HG02571 (cell line): ENCODE data around the gene FAT1.

Experiments
- ATAC-seq: cut with Tn5 transposase; IDR thresholded peaks from one replicate; pipeline ENCODE4 v1.9.1; 2021; ENCODE audit warnings: mild to moderate bottlenecking, moderate library complexity; ENCODE audit not compliant: unreplicated experiment

FAT1 gene

DNA sequence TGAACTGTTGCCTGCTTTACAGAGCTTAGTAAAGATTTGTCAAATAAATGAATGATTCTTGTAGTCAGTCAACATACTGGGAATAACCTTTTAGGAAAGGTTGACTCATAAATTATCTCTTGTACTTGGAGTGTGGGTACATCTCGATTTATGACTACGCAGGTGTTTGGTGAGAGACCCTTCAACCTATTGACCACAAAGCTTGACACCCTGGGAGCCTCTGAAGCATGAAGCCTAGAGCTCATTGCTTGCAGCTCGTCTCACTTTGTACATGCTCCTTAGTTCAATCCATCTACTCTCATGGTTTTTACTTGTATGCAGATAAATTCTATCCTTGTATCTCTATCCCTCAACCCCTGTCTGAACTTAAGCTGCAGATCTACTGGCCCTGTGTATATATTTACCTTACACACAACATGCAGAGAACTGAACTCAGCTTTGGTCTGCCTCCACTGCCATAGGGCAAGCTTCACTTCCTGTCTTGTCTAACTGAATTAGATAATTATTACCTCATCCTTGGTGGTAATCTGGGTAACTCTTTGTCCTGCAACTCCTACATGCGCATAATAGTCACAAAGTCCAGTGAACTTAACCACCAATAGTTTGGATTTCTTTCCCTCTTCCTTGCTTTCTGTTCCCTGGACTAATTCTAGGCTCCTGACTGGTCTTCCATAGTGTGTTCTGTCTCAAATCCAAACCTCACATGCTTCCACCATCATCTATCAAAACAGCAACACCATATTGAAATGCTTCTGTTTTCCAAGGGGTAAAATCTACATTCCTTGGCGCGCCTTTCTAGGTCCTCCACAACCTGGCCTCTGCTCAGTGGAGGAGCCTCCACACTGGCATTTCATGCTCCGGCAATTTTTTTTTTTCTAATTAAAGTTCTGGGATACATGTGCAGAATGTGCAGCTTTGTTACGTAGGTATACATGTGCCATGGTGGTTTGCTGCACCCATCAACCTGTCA, 32.2 kb upstream of the FAT1 start:
- ATAC-seq: no peak

DNA sequence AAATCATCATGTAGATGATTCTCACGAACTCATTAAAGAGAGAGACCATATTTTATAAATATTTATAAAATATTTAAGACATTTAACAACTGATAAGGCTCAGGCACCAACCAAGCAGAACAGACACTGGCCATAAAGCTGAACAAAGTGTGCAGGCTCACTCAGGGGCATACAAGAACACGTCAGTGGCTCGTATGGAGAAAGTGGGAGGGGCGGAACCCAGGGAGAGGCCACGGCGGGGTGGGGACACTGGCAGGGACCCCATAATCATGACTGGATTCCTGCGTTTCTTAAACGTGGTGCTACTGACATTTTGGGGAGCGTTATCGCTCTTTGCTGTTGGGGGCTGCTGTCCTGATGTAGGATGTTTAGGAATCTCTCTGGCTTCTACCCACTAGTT, 31.3 kb upstream of the FAT1 start:
- no peak for ATAC-seq

DNA sequence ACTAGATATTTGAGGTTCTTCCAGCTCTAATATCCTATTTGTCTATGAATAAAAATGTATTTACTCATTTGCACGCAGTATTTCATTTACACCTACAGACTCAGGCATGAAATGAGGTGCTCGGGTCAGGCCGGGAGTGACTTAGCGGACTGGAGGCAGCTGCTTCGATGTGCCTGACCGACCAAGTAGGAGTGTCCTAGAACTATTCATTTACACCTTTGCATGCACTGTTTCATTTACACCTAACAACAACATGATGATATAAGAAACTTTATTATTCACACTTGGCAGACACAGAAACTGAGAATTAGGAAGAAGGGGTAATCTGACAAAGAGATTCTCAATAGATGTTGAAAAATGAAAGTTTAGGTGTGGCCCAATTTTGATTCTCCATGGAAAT, 28.7 kb upstream of the FAT1 start:
- ATAC-seq: no peak

DNA sequence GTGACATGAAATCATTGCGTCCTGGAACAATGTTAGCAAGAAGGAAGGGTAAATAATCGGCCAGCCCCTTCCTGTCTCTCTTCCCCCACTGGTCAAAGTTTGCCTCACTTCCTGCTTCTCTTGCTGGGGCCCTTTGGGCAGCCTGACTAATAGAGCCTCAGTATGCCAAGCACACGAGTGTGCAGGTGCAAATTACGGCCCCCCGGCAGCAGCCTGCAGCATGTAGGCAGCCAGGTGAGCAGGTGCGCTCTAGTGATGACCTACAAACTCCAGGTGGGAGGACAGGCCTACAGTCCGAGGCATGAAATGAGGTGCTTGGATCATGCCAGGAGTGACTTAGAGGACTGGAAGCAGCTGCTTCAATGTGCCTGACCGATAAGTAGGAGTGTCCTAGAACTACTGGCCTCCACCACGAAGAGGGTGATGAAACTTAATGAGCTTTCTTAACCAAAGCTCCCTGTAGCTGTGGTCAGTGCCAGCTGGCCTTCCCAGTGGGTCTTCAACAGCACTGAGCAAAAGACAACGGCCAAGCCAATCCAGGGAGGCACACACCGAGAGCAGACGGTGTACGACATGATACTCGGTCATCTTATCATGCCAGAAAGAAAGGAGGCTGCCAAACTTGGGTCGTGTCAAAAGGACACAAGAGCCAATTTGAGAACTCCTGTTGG, 26.1 kb upstream of the FAT1 start:
- no peak for ATAC-seq

DNA sequence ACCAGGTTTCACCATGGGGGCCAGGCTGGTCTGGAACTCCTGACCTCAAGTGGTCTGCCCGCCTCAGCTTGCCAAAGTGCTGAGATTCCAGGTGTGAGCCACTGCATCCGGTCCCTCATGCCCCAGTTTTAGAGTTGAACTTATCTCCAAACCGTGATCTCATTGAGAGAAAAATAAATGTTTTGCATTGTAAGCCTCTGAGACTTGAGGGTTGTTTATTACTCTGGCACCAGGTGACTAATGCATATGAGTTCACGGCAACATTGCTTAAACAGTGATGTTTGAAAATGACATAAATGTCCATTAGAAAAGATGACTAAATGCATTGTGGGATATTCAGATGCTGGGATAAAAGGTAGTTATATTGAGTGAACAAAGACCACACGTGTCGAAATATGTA, 22.9 kb upstream of the FAT1 start:
- ATAC-seq: no peak

DNA sequence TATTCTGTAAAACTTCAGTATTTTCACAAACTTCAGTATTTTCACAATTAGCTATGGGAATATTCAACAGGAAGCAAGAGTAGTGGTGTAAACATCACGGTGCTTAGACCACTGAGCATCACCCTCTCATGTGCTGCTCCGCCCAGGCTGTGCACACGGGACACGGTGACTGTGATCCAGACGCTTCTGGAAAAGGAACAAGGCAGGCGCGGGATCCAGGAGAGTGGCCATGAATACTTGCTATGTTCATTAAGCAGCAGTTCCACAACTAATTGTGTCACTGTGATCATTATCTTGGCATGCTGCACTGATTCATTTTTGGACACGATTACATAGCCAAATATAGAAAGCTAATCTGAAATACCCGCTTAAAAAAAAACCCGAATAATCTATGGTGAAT, 19.6 kb upstream of the FAT1 start:
- ATAC-seq: no peak

DNA sequence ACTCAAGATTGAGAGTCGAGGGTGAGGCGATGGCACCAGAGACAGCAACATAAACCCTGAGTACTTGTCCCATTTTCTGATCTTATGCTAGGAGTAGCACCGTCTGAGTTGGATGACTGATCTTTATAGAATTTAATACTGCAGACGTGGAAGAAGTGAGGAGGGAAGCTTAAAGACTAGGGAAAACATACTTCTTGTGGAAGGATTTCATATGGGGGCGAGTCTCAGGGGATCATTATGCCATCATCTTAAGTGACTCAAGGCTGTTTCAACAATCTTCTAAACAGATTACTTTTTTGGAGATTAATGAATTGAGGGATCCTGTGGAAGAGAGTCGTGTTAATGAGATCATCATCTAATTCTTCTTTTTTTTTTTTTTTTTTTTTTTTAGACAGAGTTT, 17.2 kb upstream of the FAT1 start:
- ATAC-seq: no peak

DNA sequence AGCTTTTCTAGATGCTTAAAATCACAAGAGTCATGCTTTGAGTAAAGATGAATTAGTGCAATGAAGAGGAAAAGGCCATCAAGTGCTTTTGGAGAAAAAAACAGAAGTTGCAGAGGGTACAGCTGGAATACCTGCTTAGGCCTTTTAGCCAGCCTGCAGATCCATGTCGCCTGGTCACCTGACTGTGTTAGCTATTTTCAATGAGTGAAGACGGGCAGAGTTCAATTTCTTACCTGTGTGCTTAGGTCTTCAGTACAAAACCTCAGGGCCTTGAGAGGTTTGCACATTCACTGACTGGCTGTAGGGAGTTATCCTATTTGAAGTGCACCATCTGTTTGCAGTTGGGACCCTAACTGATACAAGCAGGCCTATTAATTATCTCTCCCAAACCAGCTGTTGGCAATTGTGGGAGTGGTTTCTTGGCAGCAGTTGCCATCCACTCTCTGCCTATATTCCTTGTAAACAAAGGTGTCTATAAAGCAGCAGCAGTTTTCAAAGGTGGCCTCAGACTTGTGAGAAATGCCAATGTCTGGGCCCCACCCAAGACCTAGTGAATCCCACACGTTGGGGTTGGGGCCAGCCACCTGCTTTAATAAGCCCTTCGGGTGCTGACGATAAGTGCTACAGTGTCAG, 16.3 kb upstream of the FAT1 start:
- ATAC-seq: no peak

DNA sequence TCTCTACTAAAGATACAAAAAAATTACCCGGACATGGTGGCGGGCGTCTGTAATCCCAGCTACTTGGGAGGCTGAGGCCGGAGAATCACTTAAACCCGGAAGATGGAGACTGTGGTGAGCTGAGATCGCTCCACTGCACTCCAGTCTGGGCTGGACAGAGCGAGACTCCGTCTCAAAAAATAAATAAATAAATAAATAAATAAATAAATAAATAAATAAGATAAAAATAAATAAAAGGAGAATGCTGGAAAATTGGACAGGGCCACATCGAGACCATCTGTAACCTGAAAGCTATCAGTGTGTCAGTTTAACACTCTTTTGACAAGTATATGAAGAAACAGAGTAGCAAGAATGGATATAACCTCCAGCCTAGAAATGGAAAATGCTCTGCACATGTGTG, 15.7 kb upstream of the FAT1 start:
- no peak for ATAC-seq

DNA sequence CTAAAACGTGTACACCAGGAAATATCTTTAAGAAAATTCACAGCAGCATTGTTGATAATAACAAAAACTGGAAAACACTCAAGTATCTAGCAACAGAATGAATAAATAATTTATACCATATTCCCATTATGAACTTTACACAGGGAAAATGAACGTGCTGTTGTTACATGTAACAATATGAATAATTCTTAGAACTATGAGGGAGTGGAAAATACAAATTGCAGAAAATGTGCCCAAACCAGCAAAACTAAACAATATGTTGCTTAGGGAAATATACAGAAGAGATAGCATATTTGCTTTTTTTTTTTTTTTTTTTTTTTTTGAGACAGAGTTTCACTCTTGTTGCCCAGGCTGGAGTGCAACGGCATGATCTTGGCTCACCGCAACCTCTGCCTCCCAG, 14.8 kb upstream of the FAT1 start:
- ATAC-seq: no peak

DNA sequence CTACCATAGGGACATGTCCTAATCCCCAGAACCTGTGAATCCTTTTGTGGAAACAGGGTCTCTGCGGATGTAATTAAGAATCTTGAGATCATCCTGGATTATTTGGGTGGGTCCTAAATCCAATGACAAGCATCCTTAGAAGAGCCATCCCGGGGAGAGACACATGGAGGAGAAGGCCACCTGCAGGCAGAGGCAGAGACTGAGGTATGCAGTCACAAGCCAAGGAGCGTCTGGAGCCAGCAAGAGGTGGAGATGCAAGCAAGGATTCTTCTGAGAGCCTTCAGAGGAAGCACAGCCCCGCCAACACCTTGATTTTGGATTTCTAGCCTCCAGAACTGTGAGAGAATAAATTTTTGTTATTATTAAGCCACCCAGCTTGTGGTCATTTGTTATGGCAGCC, 13.8 kb upstream of the FAT1 start:
- ATAC-seq: no peak

DNA sequence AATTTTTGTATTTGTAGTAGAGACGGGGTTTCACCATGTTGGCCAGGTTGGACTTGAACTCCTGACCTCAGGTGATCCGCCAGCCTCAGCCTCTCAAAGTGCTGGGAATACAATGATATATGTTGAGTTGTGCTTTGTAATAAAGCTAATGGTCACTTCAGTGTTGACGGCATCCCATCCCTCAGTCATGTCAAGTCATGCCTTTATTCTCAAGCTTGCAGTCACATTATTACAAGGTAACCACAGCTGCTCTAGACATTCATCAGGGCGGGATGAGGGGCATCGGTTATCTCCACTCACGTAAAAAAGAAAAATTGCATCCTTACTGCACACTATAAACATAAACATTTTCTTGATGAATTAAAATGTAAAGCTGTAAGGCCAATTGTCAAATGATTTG, 12.8 kb upstream of the FAT1 start:
- ATAC-seq: no peak

DNA sequence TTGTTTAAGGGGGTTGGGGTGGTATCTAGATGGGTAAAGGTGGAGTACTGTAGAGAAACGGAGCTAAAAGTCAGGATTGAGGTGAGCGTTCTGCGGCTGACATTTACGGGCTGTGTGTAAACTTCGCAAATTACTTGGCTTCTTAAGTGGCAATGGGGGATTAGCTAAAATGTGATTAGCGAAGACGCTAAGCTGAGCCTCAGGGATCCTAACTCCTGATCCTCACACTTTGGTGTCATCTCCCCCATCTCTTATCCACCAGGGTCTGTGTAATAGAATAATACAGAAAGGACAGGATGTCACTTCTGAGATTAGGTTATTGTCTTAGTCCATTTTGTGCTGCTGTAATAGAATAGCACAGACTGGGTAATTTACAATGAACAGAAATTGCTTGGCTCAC, 10.6 kb upstream of the FAT1 start:
- ATAC-seq: no peak

DNA sequence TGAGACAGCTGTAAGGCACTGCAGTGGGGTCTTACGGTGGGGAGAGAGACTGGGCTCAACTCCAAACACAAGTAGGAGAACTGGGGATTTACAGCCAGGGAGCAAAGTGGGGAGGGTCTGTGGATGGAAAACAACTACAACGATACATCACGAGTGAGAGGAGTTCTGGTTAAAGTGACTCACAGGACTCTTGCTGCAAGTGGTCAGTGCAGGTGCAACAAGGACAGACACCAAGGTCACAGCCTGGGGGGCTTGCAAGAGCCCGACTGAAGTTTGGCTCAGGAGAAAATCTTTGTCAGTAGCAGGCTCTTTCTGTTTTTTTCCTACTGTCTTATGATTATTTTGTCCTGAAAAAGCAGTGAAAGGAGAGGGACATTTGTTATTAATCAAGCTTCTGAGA, 10.1 kb upstream of the FAT1 start:
- ATAC-seq: no peak

DNA sequence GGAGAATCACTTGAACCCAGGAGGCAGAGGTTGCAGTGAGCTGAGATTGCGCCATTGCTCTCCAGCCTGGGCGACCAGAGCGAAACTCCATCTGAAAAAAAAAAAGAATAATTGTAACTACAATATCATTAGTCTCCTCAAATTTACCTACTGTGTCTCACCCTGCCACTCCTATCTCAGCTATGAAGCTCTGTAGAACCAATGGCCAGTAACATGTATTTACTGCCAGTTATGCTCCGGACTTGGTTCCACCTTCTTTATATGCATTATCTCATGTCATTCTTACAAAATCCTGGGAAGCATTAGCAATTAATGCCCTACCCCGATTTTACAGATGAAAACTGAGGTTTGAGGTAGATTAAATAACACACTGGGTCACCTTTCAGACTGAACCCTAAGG, 7.0 kb upstream of the FAT1 start:
- no peak for ATAC-seq

DNA sequence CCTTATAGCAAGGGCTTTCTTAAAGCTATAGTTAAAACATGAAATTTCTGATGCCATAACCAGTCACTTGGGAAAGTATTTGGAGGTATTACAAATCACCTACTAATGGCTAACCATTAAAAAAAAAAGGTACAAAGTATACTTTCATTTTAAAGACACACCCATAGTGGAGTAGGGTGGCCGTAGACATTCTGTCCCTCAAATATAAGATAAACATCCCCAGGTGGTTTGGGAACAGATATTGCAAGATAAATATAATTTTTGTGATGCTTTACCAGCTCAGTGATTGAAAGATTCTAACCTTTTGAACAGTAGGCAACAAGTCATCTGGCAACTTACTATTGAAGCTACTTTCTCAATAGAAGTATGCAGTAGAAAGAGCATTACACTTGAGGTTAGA, 6.2 kb upstream of the FAT1 start:
- ATAC-seq: no peak

DNA sequence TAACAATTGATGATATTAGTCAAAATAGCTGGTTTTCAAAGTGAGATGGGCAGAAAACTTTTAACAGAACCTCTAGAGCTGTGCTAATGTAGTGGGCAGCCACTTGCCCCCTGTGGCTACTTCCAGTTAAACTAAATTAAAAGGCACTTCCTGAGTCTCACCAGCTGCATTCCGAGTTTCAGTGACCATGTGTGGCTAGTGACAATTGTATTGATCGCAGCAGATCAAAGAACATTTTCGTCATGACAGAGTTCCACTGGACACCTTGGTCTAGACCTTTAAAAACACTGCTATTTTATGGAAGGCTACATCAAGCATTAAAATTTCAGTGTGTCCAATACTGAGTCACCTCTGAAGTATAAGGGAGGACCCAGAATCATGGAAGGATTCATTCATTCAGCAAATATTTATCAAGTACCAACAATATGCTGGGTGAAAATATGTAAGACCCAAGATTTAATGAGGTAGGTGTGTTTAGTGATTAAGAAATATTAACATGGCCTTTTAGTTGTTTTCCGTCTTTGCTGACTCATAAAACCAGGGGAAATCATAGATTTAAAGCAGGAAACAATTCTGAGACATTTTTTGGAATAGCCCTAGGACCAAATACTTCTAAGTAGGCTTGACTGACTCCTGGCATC, 5.1 kb upstream of the FAT1 start:
- no peak for ATAC-seq

DNA sequence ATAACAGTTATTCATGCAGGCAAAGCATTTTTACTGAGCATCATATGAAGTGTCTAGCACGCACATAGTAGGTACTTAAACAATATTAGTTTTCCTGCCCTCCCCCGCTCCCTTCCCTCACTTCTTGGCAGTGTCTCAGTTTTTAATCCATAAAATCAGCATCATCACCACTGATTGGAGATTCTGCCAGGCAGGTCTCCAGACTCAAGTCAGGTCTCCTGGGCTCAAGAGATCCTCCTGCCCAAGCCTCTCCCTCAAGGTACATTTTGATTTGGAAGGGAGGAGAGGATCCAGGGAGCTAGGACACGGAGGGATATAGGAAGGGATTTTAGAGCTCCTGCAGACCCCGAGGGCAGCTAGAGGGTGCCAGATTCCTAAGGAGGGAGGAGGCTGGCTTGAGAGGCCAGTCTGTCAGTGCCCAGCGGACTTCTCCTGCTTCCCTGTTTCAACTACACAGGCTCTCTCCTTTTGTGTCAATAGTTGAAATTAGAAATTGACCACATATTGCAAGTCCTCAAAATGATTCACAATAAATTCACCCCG, 4.4 kb upstream of the FAT1 start:
- ATAC-seq: no peak

DNA sequence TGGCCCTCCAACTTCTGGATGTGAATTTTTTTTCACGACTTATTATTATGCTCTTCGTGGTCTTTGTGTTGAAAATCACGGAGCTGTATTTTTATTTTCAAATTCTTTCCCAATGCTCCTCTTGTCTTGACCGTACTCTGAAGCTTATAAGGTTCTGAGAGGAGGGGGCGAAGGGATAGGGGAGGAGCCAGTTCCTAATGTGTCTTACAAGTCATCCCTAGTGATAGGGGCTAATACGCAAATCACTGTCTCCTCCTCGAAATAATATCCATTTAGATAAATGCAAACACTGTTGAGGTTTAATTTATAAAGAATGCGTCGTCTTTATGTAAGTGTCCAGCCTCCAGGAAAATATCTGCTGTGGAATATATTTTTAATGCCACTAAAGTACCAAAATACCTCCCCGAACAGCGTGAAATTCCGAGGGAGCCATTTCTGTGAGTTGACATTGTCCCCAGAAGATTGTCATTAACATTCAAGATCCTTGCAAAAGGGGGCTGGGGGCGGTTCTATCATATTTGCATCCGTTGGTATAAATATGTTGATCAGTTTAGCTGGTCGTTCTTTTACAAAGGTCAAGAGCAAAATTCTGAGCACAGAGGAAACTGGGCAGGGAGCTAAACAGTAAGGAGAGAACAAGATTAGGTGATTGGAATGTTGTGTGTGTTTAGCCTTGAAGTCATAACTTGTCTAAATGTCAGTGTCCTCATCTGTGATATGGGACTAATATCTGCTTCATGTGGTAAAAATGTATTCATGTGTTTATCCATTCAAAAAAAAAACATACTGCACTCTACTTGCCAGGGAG, 3.7 kb upstream of the FAT1 start:
- no peak for ATAC-seq

DNA sequence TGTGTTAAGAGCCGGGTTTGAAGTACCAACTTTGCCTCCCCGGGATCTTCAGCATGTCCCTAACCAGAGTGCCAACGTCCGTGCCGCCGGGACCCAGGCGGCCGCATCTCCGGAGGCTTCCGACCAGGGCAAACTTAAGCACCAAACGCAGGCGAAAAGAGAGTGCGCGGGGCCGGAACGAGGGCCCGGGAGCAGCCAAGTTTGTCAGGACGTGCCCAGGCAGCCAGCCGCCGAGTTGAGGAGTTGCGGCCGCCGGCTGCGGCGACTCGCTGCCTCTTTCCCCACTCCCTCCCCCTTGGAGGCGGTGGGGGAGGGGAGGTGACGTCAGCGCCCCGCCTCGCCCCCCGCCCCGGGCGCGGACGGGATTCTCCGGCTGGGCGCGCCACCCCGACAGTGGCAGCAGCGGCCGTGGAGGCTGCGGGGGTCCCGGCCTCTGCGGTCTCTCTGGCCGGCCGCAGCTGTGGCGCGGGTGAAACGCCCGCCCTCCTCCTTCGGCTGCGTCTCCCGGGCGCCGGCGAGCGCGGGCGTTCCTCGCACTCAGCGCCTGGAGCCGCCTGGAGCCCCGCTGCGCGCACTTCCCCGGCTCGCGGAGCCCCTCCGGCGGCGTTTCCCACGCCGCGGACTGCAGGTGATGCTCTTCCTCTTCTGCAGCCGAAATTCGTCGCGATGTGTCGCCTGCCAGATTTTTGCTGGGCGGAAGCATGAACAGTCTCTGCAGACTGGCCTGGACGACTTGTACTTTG, 2.9 kb upstream of the FAT1 start:
- no peak for ATAC-seq
